NCI-H146 treated with DMSO at 0.1 percent for 48 hours (cell line): ENCODE measurements around the gene NT5M.
"Not testable (repeated sequence)": the region's sequence is repeated elsewhere in the genome, so short reads cannot be mapped to it uniquely, and the experiment has no call there.

Experiments
- DNase-seq: peaks from one replicate; lab custom pipeline; 2025; ENCODE audit not compliant: unreplicated experiment; lab: John Stamatoyannopoulos, UW

The NT5M gene

DNA sequence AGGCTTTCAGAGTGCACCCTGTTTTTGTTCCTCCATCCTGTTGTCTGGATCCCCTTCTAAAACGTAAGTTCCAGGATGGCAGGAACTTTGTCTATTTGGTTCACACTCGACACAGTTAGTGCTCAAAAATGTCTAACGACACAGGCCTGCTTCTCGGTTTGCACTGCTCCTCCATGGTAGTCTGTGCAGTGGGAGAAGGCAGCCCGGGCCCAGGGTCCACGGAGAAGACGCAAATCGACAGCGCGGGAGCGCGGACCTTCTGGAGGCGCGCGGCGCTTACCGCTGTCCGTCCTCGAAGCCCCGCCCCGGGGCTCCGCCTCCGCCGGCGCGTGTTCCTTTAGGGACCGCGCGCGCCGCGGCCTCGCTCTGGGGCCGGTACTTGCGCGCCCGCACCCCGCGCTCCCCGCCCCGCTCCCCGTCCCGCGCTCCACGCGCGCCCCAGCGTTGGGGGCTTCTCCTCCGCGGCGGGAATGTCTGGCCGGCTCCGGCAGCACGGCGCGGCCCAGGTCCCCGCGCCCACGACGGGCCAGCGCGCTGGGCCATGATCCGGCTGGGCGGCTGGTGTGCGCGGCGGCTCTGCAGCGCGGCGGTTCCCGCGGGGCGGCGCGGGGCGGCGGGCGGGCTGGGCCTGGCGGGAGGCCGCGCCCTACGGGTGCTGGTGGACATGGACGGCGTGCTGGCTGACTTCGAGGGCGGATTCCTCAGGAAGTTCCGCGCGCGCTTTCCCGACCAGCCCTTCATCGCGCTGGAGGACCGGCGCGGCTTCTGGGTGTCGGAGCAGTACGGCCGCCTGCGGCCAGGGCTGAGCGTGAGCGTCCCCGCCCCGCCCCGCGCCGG is at the start of gene NT5M:
Gene NT5M (plus strand): TSS at position 364 of the 837 bp plus-strand sequence. CDS start 178 bp downstream, at position 542.
- peak; percentile 51 for DNase-seq

- no peak for DNase-seq
Measured at GRCh38 chr17:17253406-17253805, 49.8 kb upstream of the NT5M start.

GRCh38 chr17:17254036-17254435 is 49.1 kb upstream of the NT5M start:
- no peak for DNase-seq

DNA sequence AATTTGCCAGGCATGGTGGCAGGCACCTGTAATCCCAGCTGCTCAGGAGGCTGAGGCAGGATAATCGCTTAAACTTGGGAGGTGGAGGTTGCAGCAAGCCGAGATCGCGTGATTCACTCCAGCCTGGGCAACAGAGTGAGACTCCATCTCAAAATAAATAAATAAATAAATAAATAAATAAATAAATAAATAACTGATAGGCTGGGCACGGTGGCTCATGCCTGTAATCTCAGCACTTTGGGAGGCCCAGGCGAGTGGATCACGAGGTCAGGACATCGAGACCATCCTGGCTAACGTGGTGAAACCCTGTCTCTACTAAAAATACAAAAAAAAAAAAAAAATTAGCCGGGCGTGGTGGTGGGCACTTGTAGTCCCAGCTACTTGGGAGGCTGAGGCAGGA is 47.5 kb upstream of the NT5M start:
- DNase-seq, result not testable (repeated sequence)

GRCh38 chr17:17256316-17256715 is 46.9 kb upstream of the NT5M start:
- DNase-seq, result no peak

DNA sequence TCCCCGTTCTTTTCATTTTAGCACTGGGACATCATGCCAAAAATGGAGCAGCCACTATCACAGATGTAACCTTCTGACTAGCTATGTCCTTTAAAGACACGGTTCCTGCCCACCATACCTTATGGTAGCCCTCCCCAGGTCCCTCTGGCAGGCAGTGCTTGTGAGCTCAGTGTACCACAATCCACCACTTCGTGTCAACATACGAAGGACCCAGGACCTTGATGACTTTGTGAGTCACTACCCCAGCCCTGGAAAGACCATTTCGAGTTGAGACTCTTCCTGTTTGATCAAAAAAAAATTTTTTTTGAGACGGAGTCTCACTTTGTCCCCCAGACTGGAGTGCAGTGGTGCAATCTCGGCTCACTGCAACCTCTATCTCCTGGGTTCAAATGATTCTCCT is 45.2 kb upstream of the NT5M start:
- DNase-seq, result no peak

- DNase-seq, result no peak
Measured at GRCh38 chr17:17258998-17259397, 44.2 kb upstream of the NT5M start.

DNA sequence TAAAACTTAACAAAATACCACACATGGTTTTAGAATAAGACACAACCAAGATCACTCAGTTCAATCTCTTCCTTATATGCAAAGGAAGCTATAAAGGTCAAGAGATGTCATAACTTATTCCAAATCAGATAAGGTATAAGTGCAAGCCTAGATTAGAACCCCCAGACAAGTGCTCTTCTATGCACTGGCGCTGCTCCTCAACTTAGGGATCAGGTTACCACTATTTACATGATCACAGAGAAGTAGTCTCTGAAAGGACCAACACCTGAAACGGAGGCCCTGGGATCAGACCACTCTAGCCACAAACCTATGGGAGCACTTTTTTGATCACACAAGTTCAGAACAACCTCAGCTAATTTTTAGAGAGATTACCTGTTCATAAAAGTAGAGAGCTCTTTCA is 38.7 kb upstream of the NT5M start:
- no peak for DNase-seq

- no peak for DNase-seq
Measured at GRCh38 chr17:17269926-17270773, 33.0 kb upstream of the NT5M start.

- no peak for DNase-seq
Measured at GRCh38 chr17:17275971-17276370, 27.2 kb upstream of the NT5M start.

GRCh38 chr17:17277431-17277830 is 25.7 kb upstream of the NT5M start:
- DNase-seq, result not testable (repeated sequence)

GRCh38 chr17:17279316-17279715 is 23.9 kb upstream of the NT5M start:
- no peak for DNase-seq

DNA sequence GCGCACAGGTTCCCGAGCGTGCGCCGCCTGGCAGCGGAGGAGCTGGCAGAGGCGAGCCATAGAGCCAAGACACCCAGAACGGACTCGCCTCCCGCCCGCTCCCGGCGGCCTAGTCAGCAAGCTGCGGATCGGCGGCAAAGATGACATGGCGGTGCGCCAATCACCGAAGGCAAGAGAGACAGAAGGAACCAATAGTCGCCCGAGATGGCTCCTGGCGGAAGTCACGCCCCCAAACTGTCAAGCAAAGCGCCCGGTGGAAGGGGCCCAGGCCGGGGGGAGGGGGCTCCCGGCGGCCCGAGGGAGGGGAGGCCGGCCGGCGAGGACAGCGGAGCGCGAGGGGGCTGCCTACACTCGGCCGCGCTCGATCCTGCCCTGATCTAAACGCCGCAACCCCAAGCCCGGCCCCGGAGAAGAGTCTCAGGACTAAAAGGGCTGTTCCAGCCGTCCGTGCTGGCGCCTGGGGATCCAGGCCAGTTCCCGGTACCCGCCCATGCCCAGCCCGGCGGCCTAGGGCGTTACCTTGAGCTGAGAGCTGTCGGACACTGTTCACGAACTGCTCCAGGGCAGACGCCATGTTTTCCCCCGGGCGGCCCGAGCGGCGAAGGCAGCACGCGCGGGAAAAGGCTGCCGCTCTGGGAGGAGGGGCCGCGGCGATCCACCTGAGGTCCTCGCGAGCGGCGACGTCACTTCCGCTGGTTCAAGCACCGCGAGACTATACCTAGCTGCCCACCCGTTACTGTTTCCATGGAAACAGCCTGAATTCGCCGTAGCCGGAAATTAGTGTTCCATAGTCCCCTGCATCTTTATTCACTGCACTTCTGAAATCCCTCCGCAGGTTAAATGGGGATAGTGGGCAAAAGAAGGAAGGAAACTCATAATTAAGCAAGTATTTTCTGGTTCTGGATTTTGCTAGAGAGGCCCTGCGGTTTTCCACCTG is 22.3 kb upstream of the NT5M start, which contains the start of gene COPS3:
Gene COPS3 (minus strand): TSS at position 634 of the 937 bp plus-strand sequence. CDS start 60 bp downstream, at position 574.
- DNase-seq, result peak; percentile 94

DNA sequence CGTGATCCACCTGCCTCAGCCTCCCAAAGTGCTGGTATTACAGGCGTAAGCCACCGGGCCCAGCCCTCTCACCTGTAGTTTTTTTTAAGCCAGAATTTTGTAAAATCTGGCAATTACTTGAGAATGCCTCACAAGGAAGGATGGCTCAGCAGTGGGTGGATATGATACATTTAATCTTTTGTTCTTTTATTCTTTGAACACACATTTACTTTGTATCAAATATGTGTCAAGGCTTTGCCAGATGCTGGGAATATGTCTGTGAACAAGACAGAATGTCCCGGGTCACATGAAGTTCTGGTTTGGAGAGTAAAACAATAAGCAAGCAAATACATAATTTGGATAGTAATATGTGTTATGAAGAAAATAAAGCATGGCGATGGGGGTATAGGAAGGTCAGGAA is 17.2 kb upstream of the NT5M start:
- DNase-seq, result no peak

DNA sequence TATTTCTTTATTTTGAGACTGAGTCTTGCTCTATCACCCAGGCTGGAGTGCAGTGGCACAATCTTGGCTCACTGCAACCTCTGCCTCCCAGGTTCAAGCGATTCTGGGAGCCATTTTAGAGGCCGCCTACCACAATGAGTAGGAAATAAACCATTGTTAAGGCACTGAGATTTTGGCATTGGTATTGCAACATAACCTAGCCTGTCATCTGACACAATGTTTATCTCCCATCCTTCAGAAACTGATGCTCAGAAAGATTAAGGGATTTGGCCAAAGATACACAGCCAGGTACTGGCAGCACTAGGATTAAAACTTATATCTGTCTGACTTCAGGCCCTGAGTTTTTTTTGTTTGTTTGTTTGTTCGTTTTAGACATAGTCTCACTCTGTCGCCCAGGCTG is 14.1 kb upstream of the NT5M start:
- no peak for DNase-seq

- DNase-seq, result no peak
Measured at GRCh38 chr17:17289701-17290100, 13.5 kb upstream of the NT5M start.

DNA sequence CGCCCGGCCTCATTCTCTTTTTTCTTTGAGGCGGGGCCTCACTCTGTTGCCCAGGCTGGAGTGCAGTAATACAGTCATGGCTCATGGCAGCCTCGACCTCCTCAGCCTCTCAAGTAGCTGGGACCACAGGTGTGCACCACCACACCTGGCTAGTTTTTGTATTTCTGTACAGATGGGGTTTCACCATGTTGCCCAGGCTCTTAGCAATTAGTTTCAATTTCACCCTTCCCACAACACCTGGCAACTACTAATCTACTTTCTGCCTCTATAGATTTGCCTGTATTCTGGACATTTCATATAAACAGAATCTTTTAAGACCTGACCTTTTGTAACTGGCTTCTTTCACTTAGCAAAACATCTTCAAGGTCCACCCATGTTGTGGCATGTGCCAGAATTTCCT is 8.0 kb upstream of the NT5M start:
- no peak for DNase-seq

GRCh38 chr17:17297217-17297616 is 6.0 kb upstream of the NT5M start:
- DNase-seq, result no peak

- no peak for DNase-seq
Measured at GRCh38 chr17:17298108-17298507, 5.1 kb upstream of the NT5M start.

DNA sequence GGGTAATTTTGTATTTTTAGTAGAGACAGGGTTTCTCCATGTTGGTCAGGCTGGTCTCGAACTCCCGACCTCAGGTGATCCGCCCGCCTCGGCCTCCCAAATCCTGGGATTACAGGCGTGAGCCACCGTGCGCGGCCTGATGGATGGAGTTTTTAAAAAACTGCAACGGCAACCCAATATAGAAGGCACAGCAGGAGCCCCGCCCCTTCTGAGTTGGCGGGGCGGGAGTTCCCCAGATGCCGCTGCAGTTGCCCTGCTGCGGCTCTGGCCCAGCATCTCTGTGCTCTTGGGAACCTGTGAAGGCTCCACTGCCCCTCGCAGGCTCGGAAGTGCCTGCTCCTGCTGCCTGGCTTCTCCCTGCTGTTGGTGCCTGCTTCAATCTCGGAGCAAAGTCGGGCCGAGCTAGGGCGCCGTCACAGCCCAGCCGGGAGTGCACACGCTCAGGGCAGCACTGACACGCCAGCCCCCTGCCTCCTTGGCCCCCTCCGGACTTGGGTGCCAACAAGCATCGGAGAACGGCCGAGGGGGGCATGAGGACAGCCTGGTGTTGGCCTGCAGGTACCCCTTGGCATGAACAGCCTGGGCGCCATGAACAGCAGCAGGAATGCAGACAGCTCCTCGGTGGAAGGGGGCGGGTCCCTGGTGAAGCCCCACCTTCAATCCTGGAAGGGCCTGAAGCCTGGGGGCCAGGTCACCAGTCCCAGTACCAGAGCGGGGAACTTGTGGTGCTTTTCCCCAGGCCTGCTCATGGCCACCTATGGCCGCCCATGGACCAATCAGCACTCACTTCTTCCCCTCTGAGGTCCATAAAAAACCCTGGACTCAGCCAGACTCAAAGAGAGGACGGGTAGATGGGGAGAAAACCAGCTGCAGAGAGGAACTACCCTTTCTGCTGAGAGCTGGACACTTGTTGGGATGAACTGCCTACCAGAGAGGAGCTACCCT is 2.3 kb upstream of the NT5M start:
- DNase-seq, result no peak
